ENCODE results near the gene CCNB2. TPM values are rescaled to one million over a fixed set of nuclear protein-coding genes. Genes with fewer than 3 reads are reported as not detected.

The CCNB2 gene
- total and polyA plus RNA-seq, 2 donors (not counting 3 experiments of a cell fraction or from before 2014, with no cell fraction given): 55.9 to 65.2 TPM

DNA sequence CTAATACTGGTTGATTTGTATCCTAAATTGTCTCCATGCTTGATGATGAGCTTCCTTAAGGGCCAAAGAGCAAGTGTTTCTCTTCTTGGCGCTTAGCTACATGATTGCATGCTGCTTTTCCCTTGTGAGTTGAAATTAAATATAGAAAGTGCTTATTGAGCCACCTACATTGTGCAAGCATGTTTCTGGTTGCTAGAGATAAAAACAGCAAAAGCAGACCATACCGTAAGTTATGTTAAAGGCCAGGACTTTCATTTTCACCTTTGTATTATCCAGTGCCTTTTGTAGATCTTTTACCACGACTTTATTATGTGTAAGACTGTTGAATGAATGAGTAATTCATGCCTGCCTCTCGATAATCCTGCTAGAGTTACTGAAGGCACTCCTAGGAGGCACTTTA is 41.9 kb upstream of the CCNB2 start:
- dilution Hi-C loops (cut with MboI; ENCODE audit: extremely low pct_ligation_motif_present, low sequenced_read_pairs): no loop called here
- H3K4me3 ChIP-seq (replicated peaks in 1 of 3; ENCODE audit: insufficient read depth in 1 of 3, low read depth in 1 of 3, low read length in 3 of 3): no peak overlapping the region
- no peaks in the 10 kb centered on the region for H3K79me2 ChIP-seq (ENCODE audit: control insufficient read depth, insufficient read depth, low read length)
- peaks cover 23 to 26% of the 10 kb centered on the region in 2 experiments for H3K36me3 ChIP-seq (ENCODE audit: control insufficient read depth in 2 of 2, extremely low read depth in 1 of 2, insufficient read depth in 2 of 2, low read length in 2 of 2)
- H3K27me3 ChIP-seq (ENCODE audit: control insufficient read depth in 2 of 2, insufficient read depth in 2 of 2, low read length in 2 of 2): no peaks in the 10 kb centered on the region
- H2AFZ ChIP-seq (ENCODE audit: low read depth, low read length): no peak overlapping the region
- BruUV-seq (replicated peaks): no TSS peak
- H3K9me3 ChIP-seq (replicated peaks; ENCODE audit: control insufficient read depth, insufficient read depth, low read length): no peaks in the 10 kb centered on the region
- FAIRE-seq: no peak
- ChIA-PET POLR2A (no interaction called here), CTCF (interaction anchor here (1.2 kb wide), 1 partner anchor 83 kb away, joined by 3 read pairs; no protein-coding TSS in a partner anchor)
- TF ChIP-seq FOS (IDR thresholded peaks at IDR 0.05; ENCODE audit: borderline replicate concordance, insufficient read depth, low read length) (no peak), MYC (IDR thresholded peaks at IDR 0.05; ENCODE audit: low read depth, low read length) (no peak), JUN (IDR thresholded peaks at IDR 0.05; ENCODE audit: borderline replicate concordance, insufficient read depth, insufficient read length, low read depth) (no peak), GATA2 (IDR thresholded peaks at IDR 0.05; ENCODE audit: insufficient read depth, insufficient read length, low read depth, low read length) (no peak), EZH2 (IDR thresholded peaks at IDR 0.05; ENCODE audit: borderline replicate concordance, low read depth, low read length, severe bottlenecking) (no peak), POLR2A (IDR thresholded peaks at IDR 0.05; ENCODE audit: low read depth, low read length) (no peak)
- TF ChIP-seq, protein P1, sequence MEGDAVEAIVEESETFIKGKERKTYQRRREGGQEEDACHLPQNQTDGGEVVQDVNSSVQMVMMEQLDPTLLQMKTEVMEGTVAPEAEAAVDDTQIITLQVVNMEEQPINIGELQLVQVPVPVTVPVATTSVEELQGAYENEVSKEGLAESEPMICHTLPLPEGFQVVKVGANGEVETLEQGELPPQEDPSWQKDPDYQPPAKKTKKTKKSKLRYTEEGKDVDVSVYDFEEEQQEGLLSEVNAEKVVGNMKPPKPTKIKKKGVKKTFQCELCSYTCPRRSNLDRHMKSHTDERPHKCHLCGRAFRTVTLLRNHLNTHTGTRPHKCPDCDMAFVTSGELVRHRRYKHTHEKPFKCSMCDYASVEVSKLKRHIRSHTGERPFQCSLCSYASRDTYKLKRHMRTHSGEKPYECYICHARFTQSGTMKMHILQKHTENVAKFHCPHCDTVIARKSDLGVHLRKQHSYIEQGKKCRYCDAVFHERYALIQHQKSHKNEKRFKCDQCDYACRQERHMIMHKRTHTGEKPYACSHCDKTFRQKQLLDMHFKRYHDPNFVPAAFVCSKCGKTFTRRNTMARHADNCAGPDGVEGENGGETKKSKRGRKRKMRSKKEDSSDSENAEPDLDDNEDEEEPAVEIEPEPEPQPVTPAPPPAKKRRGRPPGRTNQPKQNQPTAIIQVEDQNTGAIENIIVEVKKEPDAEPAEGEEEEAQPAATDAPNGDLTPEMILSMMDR (IDR thresholded peaks at IDR 0.05; ENCODE audit: extremely low read depth in 1 of 2, insufficient read depth in 1 of 2, low read depth in 1 of 2, low read length in 2 of 2): no peak
- H3K4me2 ChIP-seq (ENCODE audit: insufficient read depth, low read length): no peak overlapping the region
- H4K20me1 ChIP-seq (replicated peaks; ENCODE audit: control insufficient read depth, extremely low read depth, insufficient read depth, low read length): no peaks in the 10 kb centered on the region
- H3K4me1 ChIP-seq (ENCODE audit: control insufficient read depth, extremely low read depth, insufficient read depth, low read length): no peaks in the 10 kb centered on the region
- H3K9ac ChIP-seq (replicated peaks; ENCODE audit: extremely low read depth, insufficient read depth, low read length): no peak overlapping the region
- H3K9me1 ChIP-seq (replicated peaks; ENCODE audit: control insufficient read depth, extremely low read depth, insufficient read depth, low read length): no peaks in the 10 kb centered on the region
- DNase-seq (ENCODE audit: low read depth, low spot score): no peak
- intact Hi-C loops (cut with micrococcal nuclease): no loop called here
- no peak overlapping the region for H3K27ac ChIP-seq (ENCODE audit: insufficient read depth, low read depth, low read length)

Data from endothelial cell of umbilical vein (primary cell).